ENCODE results near the gene NACC2. TPM values are rescaled to one million over a fixed set of nuclear protein-coding genes. Genes with fewer than 3 reads are reported as not detected.
"Not testable (repeated sequence)": the region's sequence is repeated elsewhere in the genome, so short reads cannot be mapped to it uniquely, and the experiment has no call there.

Gene NACC2
- total RNA-seq, 1 donor from 2014 or later, result 8.1 TPM

DNA sequence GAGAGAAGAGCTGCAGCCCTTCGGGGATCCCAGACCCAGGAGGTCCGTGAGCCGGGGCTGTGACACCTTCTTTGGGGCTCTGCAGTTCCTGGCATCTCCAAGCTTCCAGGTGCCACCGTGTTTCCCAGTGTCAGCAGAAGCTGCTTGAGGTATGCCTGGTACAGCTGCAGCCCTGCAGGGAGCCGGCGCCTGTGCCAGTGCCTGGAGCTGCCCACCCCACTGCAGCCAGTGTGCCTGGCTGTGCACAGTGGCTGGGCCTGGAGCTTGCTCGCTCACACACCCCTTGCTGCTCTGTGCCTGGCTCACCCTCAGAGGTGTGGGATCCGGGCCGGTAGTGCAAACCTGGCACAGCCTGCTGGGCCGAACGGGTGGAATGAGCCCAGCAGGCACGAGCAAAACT, 65.5 kb downstream of the NACC2 start:
- Mint-ChIP-seq H3K27ac (ENCODE audit: unreplicated experiment) (no peak overlapping the region), H3K9me3 (no peaks in the 10 kb centered on the region), H3K27me3 (ENCODE audit: low read depth) (no peaks in the 10 kb centered on the region), H3K4me3 (no peak overlapping the region), H3K4me1 (no peaks in the 10 kb centered on the region), H3K36me3 (ENCODE audit: low read depth) (peaks cover 3% of the 10 kb centered on the region)
- no peak for DNase-seq (ENCODE audit: low read depth, low spot score)
- TF ChIP-seq CTCF (conservative IDR thresholded peaks at IDR 0.05), result no peak

- peaks cover 3% of the 10 kb centered on the region for H3K36me3 Mint-ChIP-seq (ENCODE audit: low read depth)
- no peaks in the 10 kb centered on the region for H3K9me3 Mint-ChIP-seq
- H3K4me3 Mint-ChIP-seq, result no peak overlapping the region
- H3K27me3 Mint-ChIP-seq (ENCODE audit: low read depth), result no peaks in the 10 kb centered on the region
- TF ChIP-seq CTCF (conservative IDR thresholded peaks at IDR 0.05), result no peak
- H3K4me1 Mint-ChIP-seq, result no peaks in the 10 kb centered on the region
- DNase-seq (ENCODE audit: low read depth, low spot score), result no peak
- H3K27ac Mint-ChIP-seq (ENCODE audit: unreplicated experiment), result no peak overlapping the region
Observed at GRCh38 chr9:136028760-136029470, 66.2 kb downstream of the NACC2 start.

GRCh38 chr9:136026943-136027289, 68.2 kb downstream of the NACC2 start:
- H3K36me3 Mint-ChIP-seq (ENCODE audit: low read depth); H3K4me1 Mint-ChIP-seq; H3K4me3 Mint-ChIP-seq; H3K9me3 Mint-ChIP-seq; H3K27me3 Mint-ChIP-seq (ENCODE audit: low read depth); H3K27ac Mint-ChIP-seq (ENCODE audit: unreplicated experiment); DNase-seq (ENCODE audit: low read depth, low spot score): not testable (repeated sequence)

DNA sequence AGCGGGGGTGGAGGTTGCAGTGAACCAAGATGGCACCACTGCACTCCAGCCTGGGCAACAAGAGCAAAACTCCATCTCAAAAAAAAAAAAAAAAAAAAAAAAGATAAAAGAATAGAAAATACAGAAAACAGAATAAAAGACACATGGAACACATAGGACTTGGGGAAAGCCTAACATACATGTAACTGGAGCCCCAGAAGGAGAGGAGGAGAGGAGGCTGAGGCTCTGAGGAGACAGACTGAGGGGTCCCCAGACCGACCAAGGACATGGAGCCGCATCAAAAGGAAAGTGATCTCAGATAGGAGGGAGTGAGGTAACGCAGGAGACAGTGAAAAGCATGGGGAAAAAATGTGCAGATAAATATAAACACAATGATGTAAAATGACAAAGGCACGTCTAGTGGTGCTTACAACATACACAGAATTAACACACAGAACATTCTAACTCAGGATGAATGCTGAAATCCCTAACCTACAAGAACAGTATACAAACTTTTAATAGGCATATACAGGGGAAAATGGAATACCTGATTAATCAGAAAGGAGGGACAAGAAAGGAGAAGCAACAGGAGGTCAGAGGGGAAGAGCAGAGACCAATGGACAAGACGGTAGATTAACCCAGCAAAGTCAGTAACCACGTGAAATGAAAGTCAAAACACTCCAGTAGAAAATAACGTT, 68.7 kb downstream of the NACC2 start:
- H3K27ac Mint-ChIP-seq (ENCODE audit: unreplicated experiment), result no peak overlapping the region
- no peak for TF ChIP-seq CTCF (conservative IDR thresholded peaks at IDR 0.05)
- H3K4me1 Mint-ChIP-seq, result no peaks in the 10 kb centered on the region
- H3K36me3 Mint-ChIP-seq (ENCODE audit: low read depth), result peaks cover 5% of the 10 kb centered on the region
- DNase-seq (ENCODE audit: low read depth, low spot score), result no peak
- H3K9me3 Mint-ChIP-seq, result no peaks in the 10 kb centered on the region
- H3K27me3 Mint-ChIP-seq (ENCODE audit: low read depth), result no peaks in the 10 kb centered on the region
- H3K4me3 Mint-ChIP-seq, result no peak overlapping the region

DNA sequence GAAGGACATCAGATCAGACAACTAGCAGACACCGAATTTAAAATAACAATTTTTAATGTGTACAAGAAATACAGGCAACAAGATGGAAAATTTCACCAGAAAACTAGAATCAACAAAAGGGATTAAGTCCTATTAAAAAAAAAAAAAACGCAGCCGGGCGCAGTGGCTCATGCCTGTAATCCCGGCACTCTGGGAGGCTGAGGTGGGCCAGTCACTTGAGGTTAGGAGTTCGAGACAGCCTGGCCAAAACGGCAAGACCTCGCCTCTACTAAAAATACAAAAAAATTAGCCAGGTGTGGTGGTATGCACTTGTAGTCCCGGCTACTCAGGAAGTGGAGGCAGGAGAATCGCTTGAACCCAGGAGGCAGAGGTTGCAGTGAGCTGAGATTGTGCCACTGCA, 69.6 kb downstream of the NACC2 start:
- peaks cover 5% of the 10 kb centered on the region for H3K36me3 Mint-ChIP-seq (ENCODE audit: low read depth)
- no peaks in the 10 kb centered on the region for H3K9me3 Mint-ChIP-seq
- no peak for TF ChIP-seq CTCF (conservative IDR thresholded peaks at IDR 0.05)
- DNase-seq (ENCODE audit: low read depth, low spot score), result no peak
- no peak overlapping the region for H3K27ac Mint-ChIP-seq (ENCODE audit: unreplicated experiment)
- H3K4me1 Mint-ChIP-seq, result peaks cover 8% of the 10 kb centered on the region
- no peaks in the 10 kb centered on the region for H3K27me3 Mint-ChIP-seq (ENCODE audit: low read depth)
- no peak overlapping the region for H3K4me3 Mint-ChIP-seq

DNA sequence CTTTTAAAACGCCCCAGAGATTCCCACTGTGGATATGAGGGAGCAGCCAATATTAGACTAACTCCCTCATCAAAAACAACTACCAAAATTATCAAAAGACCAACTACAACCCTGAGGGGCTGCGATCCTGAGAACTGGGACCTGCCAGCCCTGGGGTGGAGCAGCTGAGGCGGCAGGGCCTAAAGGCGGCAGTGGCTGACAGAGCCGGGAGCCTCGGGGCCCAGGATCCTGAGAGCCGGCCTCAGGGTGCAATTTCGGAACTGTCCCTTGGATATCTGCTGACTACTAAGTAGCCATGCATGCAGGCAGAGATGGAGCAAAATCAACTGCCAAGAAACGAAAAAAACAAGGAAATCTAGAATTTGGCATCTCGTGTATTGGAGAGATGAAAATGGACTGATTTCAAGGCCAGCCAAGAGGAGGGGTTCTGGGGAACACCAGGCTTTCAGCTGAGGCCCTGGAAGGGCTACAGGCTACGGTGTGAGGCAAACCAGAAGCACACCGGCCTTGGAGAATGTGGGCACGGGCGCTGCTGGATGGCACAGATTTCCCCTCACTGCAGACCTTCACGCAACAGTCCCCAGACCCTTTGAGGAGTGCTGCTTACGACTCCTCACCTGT, 70.3 kb downstream of the NACC2 start:
- H3K27ac Mint-ChIP-seq (ENCODE audit: unreplicated experiment), result no peak overlapping the region
- DNase-seq (ENCODE audit: low read depth, low spot score), result no peak
- H3K27me3 Mint-ChIP-seq (ENCODE audit: low read depth), result no peaks in the 10 kb centered on the region
- peaks cover 12% of the 10 kb centered on the region for H3K4me1 Mint-ChIP-seq
- peaks cover 5% of the 10 kb centered on the region for H3K36me3 Mint-ChIP-seq (ENCODE audit: low read depth)
- no peaks in the 10 kb centered on the region for H3K9me3 Mint-ChIP-seq
- no peak for TF ChIP-seq CTCF (conservative IDR thresholded peaks at IDR 0.05)
- H3K4me3 Mint-ChIP-seq, result no peak overlapping the region

Data from neural crest cell (in vitro differentiated cells).